AG08396 (cell line): ENCODE measurements around the gene TBX18.

Experiments
- DNase-seq: peaks from one replicate; pipeline ENCODE4 v3.0.0; 2012; ENCODE audit warnings: low spot score, mixed read lengths

The TBX18 gene

GRCh38 chr6:84764332-84765049, at the start of gene TBX18:
TSS of gene TBX18 (minus strand) at chr6:84764598. CDS start at chr6:84764181, 417 bp downstream.
- peak; percentile 60 for DNase-seq

DNA sequence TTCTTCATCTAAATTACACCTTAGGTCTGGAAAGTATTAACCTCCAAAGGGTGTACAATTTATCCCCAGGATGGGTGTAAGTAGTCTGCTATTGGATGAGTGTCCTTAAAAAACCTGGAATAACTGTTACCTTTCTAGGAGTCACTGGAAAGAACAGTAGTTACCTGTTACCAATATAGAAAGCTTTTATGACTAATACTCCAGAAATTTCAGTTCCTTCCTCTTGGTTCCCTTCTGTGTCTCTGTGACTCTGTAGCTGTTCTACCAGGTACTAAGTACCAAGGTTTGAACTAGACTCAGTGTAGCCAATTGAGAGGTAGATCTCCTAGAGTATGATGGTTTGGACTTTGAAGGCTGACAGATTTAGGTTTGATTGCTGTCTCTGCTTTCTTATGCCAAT, 47.0 kb upstream of the TBX18 start:
- no peak for DNase-seq

DNA sequence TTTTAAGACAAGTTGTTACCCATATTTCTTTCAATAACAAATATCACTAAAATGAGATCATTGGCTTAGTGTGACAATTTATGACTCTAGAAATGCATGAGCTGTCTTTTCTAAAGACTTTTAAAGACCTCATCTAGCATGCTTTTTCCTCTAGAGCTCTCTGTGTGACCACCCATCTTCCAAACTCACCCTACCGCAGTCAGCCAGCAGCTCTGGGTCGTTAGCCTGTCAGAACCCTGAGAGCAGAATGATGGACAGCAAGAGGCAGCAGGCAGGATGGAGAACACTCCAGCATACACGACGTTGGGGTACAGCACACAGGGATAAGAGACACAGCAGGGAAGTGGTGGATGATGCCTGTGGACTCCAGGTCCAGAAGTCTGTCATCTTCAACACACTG, 45.1 kb upstream of the TBX18 start:
- DNase-seq, result no peak

DNA sequence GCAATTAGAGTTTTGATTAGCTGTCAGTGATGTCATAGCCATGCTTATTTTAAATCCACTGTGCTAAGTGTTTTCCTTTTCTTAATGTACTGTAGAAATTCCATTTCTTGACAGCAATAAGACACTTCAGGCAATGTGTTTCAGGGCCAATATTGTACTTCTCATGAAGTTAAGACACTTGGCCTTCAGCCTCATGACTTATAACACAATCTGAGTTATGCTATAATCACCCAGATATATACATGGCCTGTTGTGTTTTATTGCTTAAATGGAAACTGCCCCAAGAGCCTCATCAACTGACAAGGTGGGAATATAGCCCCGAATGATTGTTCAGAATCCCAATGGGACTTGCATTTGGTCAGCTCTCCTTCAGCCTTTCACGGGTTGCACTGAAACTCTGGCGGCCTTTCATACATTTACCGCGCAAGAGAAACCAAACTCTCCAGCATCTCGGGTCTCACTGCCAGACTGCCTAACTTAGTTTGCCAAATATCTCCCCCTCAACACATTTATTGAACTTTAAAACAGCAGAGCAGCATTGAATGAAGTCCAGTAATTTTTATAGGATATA, 44.2 kb upstream of the TBX18 start:
- no peak for DNase-seq

DNA sequence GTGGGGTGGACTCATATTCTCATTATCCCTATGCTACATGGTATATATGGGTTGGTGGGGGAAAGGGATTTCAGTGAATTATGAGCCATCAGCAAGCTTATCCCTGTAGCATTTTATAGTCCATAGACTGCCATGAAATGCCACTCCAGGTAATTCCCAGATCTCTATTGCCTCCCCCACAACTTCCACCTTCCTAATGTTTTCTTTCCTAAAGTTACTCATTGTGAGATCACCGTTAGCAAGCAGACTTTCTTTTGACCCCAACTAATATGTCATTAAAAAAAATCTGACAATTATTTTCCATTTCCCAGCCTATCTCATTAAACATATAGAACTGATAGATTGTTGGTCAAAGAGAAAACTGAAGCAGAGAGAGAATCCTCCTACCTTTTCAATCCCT, 40.7 kb upstream of the TBX18 start:
- no peak for DNase-seq

DNA sequence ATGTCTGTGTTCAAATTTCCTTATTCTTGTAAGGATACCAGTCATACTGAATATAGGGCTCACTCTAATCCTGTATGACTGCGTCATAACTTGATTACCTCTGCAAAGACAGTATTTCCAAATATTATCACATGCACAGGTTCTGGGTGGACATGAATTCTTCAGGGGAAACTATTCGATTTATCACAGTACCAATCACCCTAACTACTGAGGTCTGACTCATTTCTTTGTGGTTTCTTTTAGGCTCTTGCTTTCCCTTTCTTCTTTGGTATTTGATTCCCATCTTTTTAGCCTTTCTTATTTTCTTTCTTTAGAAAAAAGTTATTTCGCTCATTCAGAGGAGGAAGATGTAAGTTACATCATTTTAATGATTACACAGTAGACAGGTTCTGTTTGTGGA, 40.3 kb upstream of the TBX18 start:
- no peak for DNase-seq

DNA sequence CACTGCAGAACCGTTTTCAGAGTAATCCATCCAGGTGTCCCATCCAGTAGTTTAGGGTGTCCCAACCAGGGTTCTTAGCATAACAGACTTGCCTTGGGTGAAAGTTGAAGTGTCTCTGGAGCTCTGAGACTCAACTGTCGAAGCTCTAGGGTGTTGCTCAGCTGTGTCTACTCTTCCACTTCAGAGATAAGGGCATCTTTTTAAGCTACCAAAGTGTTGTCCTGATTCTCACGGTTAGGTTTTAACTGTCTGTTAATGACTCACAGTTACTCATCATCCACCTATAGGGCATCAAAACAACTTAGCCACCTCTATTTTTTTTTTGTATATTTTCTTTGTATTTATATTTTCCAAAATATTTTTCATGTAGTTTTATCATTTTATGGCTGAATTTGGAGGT, 36.9 kb upstream of the TBX18 start:
- no peak for DNase-seq

- no peak for DNase-seq
Observed at GRCh38 chr6:84798257-84798656, 33.9 kb upstream of the TBX18 start.

DNA sequence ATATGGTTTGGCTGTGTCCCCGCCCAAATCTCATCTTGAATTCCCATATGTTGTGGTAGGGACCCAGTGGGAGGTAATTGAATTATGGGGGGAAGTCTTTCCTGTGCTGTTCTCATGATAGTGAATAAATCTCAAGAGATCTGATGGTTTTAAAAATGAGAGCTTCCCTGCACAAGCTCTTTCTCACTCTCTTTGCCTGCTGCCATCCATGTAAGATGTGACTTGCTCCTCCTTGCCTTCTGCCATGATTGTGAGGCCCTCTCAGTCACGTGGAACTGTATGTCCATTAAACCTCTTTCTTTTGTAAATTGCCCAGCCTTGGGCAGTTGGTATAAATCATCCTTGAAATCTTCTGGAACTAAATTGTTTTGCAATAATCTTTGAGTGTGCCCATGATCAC, 31.9 kb upstream of the TBX18 start:
- no peak for DNase-seq

GRCh38 chr6:84791927-84792326, 27.5 kb upstream of the TBX18 start:
- no peak for DNase-seq

GRCh38 chr6:84791233-84791632, 26.8 kb upstream of the TBX18 start:
- no peak for DNase-seq

GRCh38 chr6:84789170-84789569, 24.8 kb upstream of the TBX18 start:
- no peak for DNase-seq

- no peak for DNase-seq
Observed at GRCh38 chr6:84788689-84789088, 24.3 kb upstream of the TBX18 start.

- no peak for DNase-seq
Observed at GRCh38 chr6:84785671-84786070, 21.3 kb upstream of the TBX18 start.

- no peak for DNase-seq
Observed at GRCh38 chr6:84779917-84780316, 15.5 kb upstream of the TBX18 start.

DNA sequence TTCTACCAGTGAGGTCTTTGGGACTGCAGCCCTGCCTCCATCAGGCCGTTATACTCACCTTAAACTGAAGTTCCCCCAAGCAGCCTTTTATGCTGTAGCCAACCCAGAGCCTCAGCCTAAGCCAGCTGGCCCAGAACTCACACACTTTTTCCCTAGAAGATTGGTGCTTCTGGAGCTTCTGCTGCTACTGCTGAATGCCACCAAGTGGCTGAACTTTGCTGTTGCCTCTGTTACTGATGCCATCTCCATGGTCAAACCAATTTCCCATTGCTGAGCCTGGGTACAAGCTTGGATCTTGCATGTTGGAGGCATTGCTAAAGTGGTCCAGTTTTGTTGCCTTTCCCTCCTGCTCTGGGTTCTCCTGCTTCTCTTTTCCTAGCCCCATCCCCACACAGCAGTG, 15.0 kb upstream of the TBX18 start:
- DNase-seq, result no peak

GRCh38 chr6:84777888-84778287, 13.5 kb upstream of the TBX18 start:
- DNase-seq, result no peak

- no peak for DNase-seq
Observed at GRCh38 chr6:84776392-84776791, 12.0 kb upstream of the TBX18 start.

DNA sequence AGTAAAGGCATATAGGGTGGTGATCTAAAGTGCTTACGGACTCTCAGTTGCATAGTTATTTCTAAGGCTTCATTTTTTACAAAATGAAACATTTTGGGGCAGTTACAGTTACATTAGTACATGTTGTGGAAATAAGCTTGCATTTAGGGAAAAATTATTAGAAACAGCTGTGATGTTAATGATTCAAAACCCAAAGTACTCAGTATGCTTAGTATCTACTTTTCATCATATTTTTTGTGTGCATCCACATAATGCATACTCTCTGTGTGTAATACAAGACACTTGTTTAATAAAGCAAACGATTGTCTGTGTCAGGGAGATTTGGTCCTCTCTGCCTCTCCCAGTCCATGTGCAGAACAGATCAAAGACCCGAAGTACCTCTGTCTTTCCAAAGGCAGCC, 11.4 kb upstream of the TBX18 start:
- no peak for DNase-seq

DNA sequence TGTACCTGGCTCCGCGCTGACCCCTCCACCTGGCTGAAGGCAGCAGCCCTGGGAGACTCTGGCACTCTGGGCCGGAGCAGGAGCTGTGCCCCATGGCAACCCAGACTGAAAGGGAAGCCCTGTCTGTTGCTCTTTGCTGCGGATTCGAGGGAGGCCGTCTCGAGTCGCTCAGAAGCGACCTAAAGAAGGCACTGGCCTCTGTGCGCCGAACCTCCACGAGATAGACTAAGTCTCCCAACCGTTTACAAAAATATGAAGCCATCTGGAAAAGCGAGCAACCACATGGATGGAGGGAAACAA, 10.5 kb upstream of the TBX18 start:
- DNase-seq, result no peak

DNA sequence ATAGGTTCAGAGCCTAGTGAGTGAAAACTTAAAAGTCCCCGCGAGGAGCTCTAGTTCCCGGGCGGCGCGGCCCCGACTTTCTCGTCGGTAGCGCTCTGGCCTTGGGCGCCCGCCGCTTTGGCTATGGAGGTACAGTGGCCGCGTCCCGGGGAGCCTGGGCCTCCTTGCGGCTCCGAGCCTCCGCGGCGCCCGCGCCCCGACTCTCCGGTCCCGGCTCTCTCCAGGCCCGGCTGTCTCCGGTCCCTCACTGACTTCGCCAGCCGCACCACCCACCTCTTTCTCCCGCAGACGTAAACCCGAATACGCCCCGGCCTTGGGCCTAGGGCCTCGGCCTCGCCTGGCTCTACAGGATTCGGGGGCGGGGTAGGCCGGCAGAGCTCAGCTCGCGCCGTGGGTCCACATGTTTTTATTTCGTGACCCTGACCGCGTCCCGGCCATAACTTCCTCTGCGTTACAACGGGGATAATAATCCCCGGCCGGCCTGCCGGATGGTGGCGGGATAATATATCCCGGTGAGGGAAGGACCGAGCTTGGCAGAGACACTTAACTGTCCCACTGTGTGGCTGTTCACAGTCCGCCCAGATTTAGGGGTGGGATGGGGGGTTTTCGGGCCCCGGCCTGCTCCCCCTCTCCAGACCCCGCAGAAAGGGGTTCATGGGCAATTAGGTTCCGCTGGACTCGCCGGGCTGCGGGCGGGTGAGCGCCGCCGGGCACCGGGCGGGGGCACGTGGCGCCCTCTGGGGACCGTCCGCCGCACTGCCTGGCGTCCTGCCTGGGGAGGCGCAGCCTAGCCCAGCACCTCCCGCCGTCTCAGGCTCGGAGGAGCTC, 10.0 kb upstream of the TBX18 start:
- peak; percentile 79 for DNase-seq

DNA sequence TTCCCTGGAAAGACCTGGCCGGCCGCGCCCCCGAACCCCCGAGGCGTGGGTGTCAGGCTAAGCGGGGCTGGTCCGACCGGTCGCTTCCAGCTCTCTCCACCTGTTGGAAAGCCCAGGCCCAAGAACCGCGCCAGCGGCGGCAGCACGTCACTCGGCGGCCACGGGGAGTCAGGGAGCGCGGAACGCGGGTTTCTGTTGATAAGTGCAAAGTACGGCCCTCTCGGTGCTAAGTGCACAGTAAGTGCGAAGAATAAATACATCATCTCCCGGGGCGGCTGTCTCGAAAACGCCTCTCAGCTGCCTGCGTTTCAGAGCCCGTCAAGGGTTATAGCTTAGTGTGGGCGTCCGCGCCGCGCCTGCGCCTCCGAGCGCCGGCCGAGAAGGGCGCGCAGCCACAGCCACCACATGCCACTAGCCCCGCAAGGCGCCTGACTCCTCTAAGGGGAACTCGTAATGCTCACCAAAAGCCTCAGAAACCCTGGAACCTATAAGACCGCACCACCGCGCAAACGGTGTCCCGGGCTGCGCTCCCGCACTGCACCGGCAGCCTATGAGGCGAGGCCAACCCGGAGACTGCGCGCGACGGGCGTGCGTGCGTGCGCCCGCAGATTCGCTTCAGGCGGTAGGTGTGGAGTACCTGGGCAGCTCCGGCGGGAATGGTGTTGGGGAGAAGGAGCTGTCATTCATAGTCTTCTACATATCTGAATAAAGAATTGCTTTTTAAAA, 9.2 kb upstream of the TBX18 start:
- DNase-seq, result no peak

GRCh38 chr6:84773133-84773430, 8.7 kb upstream of the TBX18 start:
- no peak for DNase-seq
